ENCODE measurements around the gene EPHA7.

- TF ChIP-seq CTCF (IDR thresholded peaks at IDR 0.05) (no peak), POLR2A (IDR thresholded peaks at IDR 0.05) (no peak)
Observed at GRCh38 chr6:93248631-93249030, 170.7 kb downstream of the EPHA7 start.

All from thyroid gland (tissue), 4 donors.